WTC11 (cell line): ENCODE measurements around the gene NAV3. TPM values are rescaled to one million over a fixed set of nuclear protein-coding genes. Genes with fewer than 3 reads are reported as not detected.
A peak's percentile ranks its signal among the peaks of the same experiment; 100 is the strongest.

Source experiments
- ATAC-seq: fragments of 200-7000 bp; cut with Tn5 transposase; 2 replicates; pipeline ENCODE4 v1.10.0; 2021; ENCODE audit warnings: mild to moderate bottlenecking, moderate library complexity
- CTCF ChIA-PET: fragments of 300-600 bp; sonication (Branson Sonifier 250); formaldehyde crosslinking; loops from one replicate; lab custom pipeline; 2021; ENCODE audit warnings: antibody characterized with exemption; lab: Charles Lee
- POLR2A ChIA-PET: fragments of 350-600 bp; sonication (Branson Sonifier 250); formaldehyde crosslinking; loops from one replicate; lab custom pipeline; 2021; ENCODE audit warnings: antibody characterized with exemption; lab: Charles Lee
- DNase-seq: peaks from one replicate; pipeline ENCODE4 v3.0.0; 2021; ENCODE audit warnings: low spot score
- H3K27ac Mint-ChIP-seq: 2 replicates; pipeline ENCODE4 v1.8.0; 2021; ENCODE audit warnings: mixed read lengths
- H3K27me3 Mint-ChIP-seq: 2 replicates; pipeline ENCODE4 v1.8.0; 2021; ENCODE audit warnings: low read depth, mild to moderate bottlenecking, moderate library complexity, mixed read lengths
- H3K36me3 Mint-ChIP-seq: 2 replicates; pipeline ENCODE4 v1.8.0; 2021; ENCODE audit warnings: mixed read lengths
- H3K4me1 Mint-ChIP-seq: 2 replicates; pipeline ENCODE4 v1.8.0; 2022; ENCODE audit warnings: mixed read lengths
- H3K4me3 Mint-ChIP-seq: 2 replicates; pipeline ENCODE4 v1.8.0; 2021; ENCODE audit warnings: mild to moderate bottlenecking, moderate library complexity, mixed read lengths
- H3K9me3 Mint-ChIP-seq: 2 replicates; pipeline ENCODE4 v1.8.0; 2021; ENCODE audit warnings: mixed read lengths
- E2F5 ChIP-seq: sonication (generic); formaldehyde crosslinking; IDR thresholded peaks from 2 replicates; pipeline ENCODE4 v1.8.1; 2022; ENCODE audit warnings: mild to moderate bottlenecking, moderate library complexity, missing genetic modification reagents
- ESRRA ChIP-seq: sonication (generic); formaldehyde crosslinking; IDR thresholded peaks from 2 replicates; pipeline ENCODE4 v1.8.1; 2022; ENCODE audit warnings: mild to moderate bottlenecking, missing genetic modification reagents, borderline replicate concordance
- GABPB1 ChIP-seq: sonication (generic); formaldehyde crosslinking; IDR thresholded peaks from 2 replicates; pipeline ENCODE4 v1.8.1; 2023; ENCODE audit warnings: mild to moderate bottlenecking, missing genetic modification reagents
- HMGA2 ChIP-seq: fragments of 250-450 bp; sonication (Bioruptor Pico); IDR thresholded peaks from 2 replicates; pipeline ENCODE4 v1.4.0; 2021; ENCODE audit warnings: mild to moderate bottlenecking, moderate library complexity
- KAT7 ChIP-seq: sonication (generic); formaldehyde crosslinking; IDR thresholded peaks from 2 replicates; pipeline ENCODE4 v1.8.1; 2023; ENCODE audit warnings: missing genetic modification reagents, mild to moderate bottlenecking, borderline replicate concordance
- NFYB ChIP-seq: sonication (generic); formaldehyde crosslinking; conservative IDR thresholded peaks from 2 replicates; pipeline ENCODE4 v1.8.0; 2022; ENCODE audit warnings: low read depth, missing genetic modification reagents
- SMAD3 ChIP-seq: sonication (generic); formaldehyde crosslinking; IDR thresholded peaks from 2 replicates; pipeline ENCODE4 v1.8.0; 2022; ENCODE audit warnings: missing genetic modification reagents, mild to moderate bottlenecking, borderline replicate concordance
- USF1 ChIP-seq: sonication (generic); formaldehyde crosslinking; IDR thresholded peaks from 2 replicates; pipeline ENCODE4 v1.8.0; 2022; ENCODE audit warnings: mild to moderate bottlenecking, missing genetic modification reagents
- ZBTB21 ChIP-seq: sonication (generic); formaldehyde crosslinking; IDR thresholded peaks from 2 replicates; pipeline ENCODE4 v1.8.1; 2023; ENCODE audit warnings: mild to moderate bottlenecking, missing genetic modification reagents, borderline replicate concordance
- ZNF263 ChIP-seq: sonication (generic); formaldehyde crosslinking; IDR thresholded peaks from 2 replicates; pipeline ENCODE4 v1.8.1; 2022; ENCODE audit warnings: low read depth, mild to moderate bottlenecking, moderate library complexity, missing genetic modification reagents
- ZNF416 ChIP-seq: fragments of 250-450 bp; sonication (Bioruptor Pico); IDR thresholded peaks from 2 replicates; pipeline ENCODE4 v1.9.0; 2021; ENCODE audit warnings: mild to moderate bottlenecking, inconsistent platforms
- total RNA-seq: library from RNA; stranded (reverse); gene quantifications from 3 replicates; pipeline ENCODE4 v1.2.3, GENCODE V29; 2021
- TF ChIP-seq, protein P1 (sequence below): sonication (generic); formaldehyde crosslinking; IDR thresholded peaks from 2 replicates; pipeline ENCODE4 v1.8.1; 2022; ENCODE audit warnings: low read depth, mild to moderate bottlenecking, moderate library complexity, missing genetic modification reagents, borderline replicate concordance
- TF ChIP-seq, protein P2 (sequence below): sonication (generic); formaldehyde crosslinking; IDR thresholded peaks from 2 replicates; pipeline ENCODE4 v1.8.1; 2023; ENCODE audit warnings: mild to moderate bottlenecking, missing genetic modification reagents, moderate library complexity
- TF ChIP-seq, protein P3 (sequence below): sonication (generic); formaldehyde crosslinking; IDR thresholded peaks from 2 replicates; pipeline ENCODE4 v1.8.0; 2023; ENCODE audit warnings: missing genetic modification reagents, mild to moderate bottlenecking, borderline replicate concordance
- TF ChIP-seq, protein P4 (sequence below): sonication (generic); formaldehyde crosslinking; IDR thresholded peaks from 2 replicates; pipeline ENCODE4 v1.8.1; 2023; ENCODE audit warnings: mild to moderate bottlenecking, missing genetic modification reagents, moderate library complexity

The NAV3 gene
- total RNA-seq, 1 experiment from 2014 or later = 3.3 TPM

DNA sequence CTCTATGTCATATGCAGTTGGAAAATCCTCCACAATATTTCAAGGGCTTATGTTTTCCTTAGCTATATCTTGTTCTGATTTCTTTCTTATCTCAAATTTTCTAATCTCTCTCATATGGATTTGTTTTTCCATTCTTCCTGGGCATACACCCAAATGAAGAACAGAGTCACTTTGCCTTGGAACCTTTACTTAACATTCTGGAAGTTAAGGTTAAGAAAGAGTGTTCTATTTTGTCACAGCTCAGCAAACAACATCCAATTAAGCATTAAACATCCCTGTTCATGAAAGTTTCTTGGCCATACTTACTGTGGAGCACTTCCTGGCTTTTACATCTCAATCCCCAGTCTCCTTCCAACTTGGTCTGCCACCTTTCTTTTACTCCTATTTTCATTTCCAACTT is 5.3 kb downstream of the NAV3 start:
- no peak overlapping the region for H3K27ac Mint-ChIP-seq
- peaks cover 14% of the 10 kb centered on the region for H3K4me1 Mint-ChIP-seq
- no peak overlapping the region for H3K4me3 Mint-ChIP-seq
- TF ChIP-seq ZNF416 (CRISPR knock-in tag) = no peak
- TF ChIP-seq GABPB1 = no peak
- TF ChIP-seq KAT7 (CRISPR knock-in tag) = no peak
- TF ChIP-seq, protein P1, sequence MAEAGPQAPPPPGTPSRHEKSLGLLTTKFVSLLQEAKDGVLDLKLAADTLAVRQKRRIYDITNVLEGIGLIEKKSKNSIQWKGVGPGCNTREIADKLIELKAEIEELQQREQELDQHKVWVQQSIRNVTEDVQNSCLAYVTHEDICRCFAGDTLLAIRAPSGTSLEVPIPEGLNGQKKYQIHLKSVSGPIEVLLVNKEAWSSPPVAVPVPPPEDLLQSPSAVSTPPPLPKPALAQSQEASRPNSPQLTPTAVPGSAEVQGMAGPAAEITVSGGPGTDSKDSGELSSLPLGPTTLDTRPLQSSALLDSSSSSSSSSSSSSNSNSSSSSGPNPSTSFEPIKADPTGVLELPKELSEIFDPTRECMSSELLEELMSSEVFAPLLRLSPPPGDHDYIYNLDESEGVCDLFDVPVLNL = no peak
- TF ChIP-seq ZBTB21 (CRISPR knock-in tag) = no peak
- TF ChIP-seq, protein P2, sequence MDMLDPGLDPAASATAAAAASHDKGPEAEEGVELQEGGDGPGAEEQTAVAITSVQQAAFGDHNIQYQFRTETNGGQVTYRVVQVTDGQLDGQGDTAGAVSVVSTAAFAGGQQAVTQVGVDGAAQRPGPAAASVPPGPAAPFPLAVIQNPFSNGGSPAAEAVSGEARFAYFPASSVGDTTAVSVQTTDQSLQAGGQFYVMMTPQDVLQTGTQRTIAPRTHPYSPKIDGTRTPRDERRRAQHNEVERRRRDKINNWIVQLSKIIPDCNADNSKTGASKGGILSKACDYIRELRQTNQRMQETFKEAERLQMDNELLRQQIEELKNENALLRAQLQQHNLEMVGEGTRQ (CRISPR knock-in tag) = no peak
- no peak for TF ChIP-seq USF1 (CRISPR knock-in tag)
- TF ChIP-seq, protein P3, sequence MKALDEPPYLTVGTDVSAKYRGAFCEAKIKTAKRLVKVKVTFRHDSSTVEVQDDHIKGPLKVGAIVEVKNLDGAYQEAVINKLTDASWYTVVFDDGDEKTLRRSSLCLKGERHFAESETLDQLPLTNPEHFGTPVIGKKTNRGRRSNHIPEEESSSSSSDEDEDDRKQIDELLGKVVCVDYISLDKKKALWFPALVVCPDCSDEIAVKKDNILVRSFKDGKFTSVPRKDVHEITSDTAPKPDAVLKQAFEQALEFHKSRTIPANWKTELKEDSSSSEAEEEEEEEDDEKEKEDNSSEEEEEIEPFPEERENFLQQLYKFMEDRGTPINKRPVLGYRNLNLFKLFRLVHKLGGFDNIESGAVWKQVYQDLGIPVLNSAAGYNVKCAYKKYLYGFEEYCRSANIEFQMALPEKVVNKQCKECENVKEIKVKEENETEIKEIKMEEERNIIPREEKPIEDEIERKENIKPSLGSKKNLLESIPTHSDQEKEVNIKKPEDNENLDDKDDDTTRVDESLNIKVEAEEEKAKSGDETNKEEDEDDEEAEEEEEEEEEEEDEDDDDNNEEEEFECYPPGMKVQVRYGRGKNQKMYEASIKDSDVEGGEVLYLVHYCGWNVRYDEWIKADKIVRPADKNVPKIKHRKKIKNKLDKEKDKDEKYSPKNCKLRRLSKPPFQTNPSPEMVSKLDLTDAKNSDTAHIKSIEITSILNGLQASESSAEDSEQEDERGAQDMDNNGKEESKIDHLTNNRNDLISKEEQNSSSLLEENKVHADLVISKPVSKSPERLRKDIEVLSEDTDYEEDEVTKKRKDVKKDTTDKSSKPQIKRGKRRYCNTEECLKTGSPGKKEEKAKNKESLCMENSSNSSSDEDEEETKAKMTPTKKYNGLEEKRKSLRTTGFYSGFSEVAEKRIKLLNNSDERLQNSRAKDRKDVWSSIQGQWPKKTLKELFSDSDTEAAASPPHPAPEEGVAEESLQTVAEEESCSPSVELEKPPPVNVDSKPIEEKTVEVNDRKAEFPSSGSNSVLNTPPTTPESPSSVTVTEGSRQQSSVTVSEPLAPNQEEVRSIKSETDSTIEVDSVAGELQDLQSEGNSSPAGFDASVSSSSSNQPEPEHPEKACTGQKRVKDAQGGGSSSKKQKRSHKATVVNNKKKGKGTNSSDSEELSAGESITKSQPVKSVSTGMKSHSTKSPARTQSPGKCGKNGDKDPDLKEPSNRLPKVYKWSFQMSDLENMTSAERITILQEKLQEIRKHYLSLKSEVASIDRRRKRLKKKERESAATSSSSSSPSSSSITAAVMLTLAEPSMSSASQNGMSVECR (CRISPR knock-in tag) = no peak
- no peak for TF ChIP-seq HMGA2
- no peak for TF ChIP-seq NFYB (CRISPR knock-in tag)
- TF ChIP-seq, protein P4, sequence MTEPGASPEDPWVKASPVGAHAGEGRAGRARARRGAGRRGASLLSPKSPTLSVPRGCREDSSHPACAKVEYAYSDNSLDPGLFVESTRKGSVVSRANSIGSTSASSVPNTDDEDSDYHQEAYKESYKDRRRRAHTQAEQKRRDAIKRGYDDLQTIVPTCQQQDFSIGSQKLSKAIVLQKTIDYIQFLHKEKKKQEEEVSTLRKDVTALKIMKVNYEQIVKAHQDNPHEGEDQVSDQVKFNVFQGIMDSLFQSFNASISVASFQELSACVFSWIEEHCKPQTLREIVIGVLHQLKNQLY (CRISPR knock-in tag) = no peak
- no peak for TF ChIP-seq ESRRA (CRISPR knock-in tag)
- POLR2A ChIA-PET = no interaction called here
- H3K27me3 Mint-ChIP-seq = no peaks in the 10 kb centered on the region
- CTCF ChIA-PET = interaction anchor here (1.0 kb wide), 1 partner anchor 17 kb away, joined by 3 read pairs; no protein-coding TSS in a partner anchor
- ATAC-seq (no peak), DNase-seq (no peak)
- no peaks in the 10 kb centered on the region for H3K36me3 Mint-ChIP-seq
- no peaks in the 10 kb centered on the region for H3K9me3 Mint-ChIP-seq

GRCh38 chr12:77837876-77838291 is 7.2 kb downstream of the NAV3 start:
- ATAC-seq = peak; percentile 57; the same call in 1 of the 2 replicates
- no peaks in the 10 kb centered on the region; the same call in 1 of the 2 replicates for H3K9me3 Mint-ChIP-seq
- no peak for TF ChIP-seq SMAD3 (CRISPR knock-in tag)
- no peak for TF ChIP-seq ZNF263 (CRISPR knock-in tag)
- TF ChIP-seq E2F5 (CRISPR knock-in tag) = no peak
- no peaks in the 10 kb centered on the region for H3K36me3 Mint-ChIP-seq
- no peak overlapping the region for H3K27ac Mint-ChIP-seq
- no peak for DNase-seq
- no peaks in the 10 kb centered on the region for H3K27me3 Mint-ChIP-seq
- POLR2A ChIA-PET = no interaction called here
- peaks cover 14% of the 10 kb centered on the region for H3K4me1 Mint-ChIP-seq
- CTCF ChIA-PET = no interaction called here
- H3K4me3 Mint-ChIP-seq = no peak overlapping the region
